IMR-90 (cell line): ENCODE measurements around the gene CNOT6. TPM values are rescaled to one million over a fixed set of nuclear protein-coding genes. Genes with fewer than 3 reads are reported as not detected.

Experiments
- ATAC-seq: fragments of 200-7000 bp; cut with Tn5 transposase; 2 replicates; pipeline ENCODE4 v1.9.1; 2020; ENCODE audit warnings: low read depth, mild to moderate bottlenecking, moderate library complexity
- BruUV-seq: library from RNA; stranded (reverse); fragments of 400-500 nt; replicated peaks from 2 replicates; lab custom pipeline; 2021; lab: Mats Ljungman, UMichigan
- CTCF ChIA-PET: fragments of 300-600 bp; formaldehyde crosslinking; extraction: SDS; loops from one replicate; lab custom pipeline; 2021; ENCODE audit warnings: antibody characterized with exemption; lab: Yijun Ruan, JAX
- POLR2A ChIA-PET: fragments of 300-600 bp; sonication (Branson Sonifier 250); formaldehyde crosslinking; loops from one replicate; lab custom pipeline; 2022; ENCODE audit warnings: antibody characterized with exemption; ENCODE audit not compliant: unreplicated experiment; lab: Charles Lee
- DNase-seq: peaks from one replicate; pipeline ENCODE4 v3.0.0; 2013
- H2AFZ ChIP-seq: replicated peaks from 2 replicates; pipeline ENCODE3; 2013; ENCODE audit warnings: low read length, mild to moderate bottlenecking; ENCODE audit not compliant: poor library complexity
- H2AK5ac ChIP-seq: 2 replicates; pipeline ENCODE4 v1.6.1; 2013; ENCODE audit warnings: low read depth, low read length, inconsistent platforms
- H2AK9ac ChIP-seq: replicated peaks from 2 replicates; pipeline ENCODE3; 2013; ENCODE audit warnings: mild to moderate bottlenecking, low read depth, low read length, moderate library complexity; ENCODE audit not compliant: poor library complexity
- H2BK120ac ChIP-seq: 2 replicates; pipeline ENCODE4 v1.6.1; 2013; ENCODE audit warnings: low read depth, low read length, inconsistent platforms
- H2BK15ac ChIP-seq: 3 replicates; pipeline ENCODE4 v1.6.1; 2013; ENCODE audit warnings: low read depth, low read length, inconsistent platforms
- H2BK20ac ChIP-seq: 2 replicates; pipeline ENCODE4 v1.6.1; 2013; ENCODE audit warnings: low read depth, mild to moderate bottlenecking, inconsistent platforms, low read length, moderate library complexity
- H2BK5ac ChIP-seq: 2 replicates; pipeline ENCODE4 v1.6.1; 2013; ENCODE audit warnings: mild to moderate bottlenecking, low read depth, low read length, inconsistent platforms; ENCODE audit not compliant: poor library complexity, severe bottlenecking
- H3K14ac ChIP-seq: replicated peaks from 2 replicates; pipeline ENCODE4 v1.6.1; 2013; ENCODE audit warnings: low read depth, low read length, inconsistent platforms
- H3K18ac ChIP-seq: 2 replicates; pipeline ENCODE4 v1.6.1; 2013; ENCODE audit warnings: low read depth, low read length, control low read depth
- H3K23ac ChIP-seq: 2 replicates; pipeline ENCODE4 v1.6.1; 2013; ENCODE audit warnings: low read depth, low read length, inconsistent platforms
- H3K27ac ChIP-seq: 2 replicates; pipeline ENCODE4 v1.5.1; 2013; ENCODE audit warnings: mild to moderate bottlenecking, control low read depth, low read length; ENCODE audit not compliant: insufficient read depth
- H3K27me3 ChIP-seq: 2 replicates; pipeline ENCODE4 v1.6.1; 2013; ENCODE audit warnings: low read length; ENCODE audit not compliant: control insufficient read depth, insufficient read depth
- H3K36me3 ChIP-seq: 2 replicates; pipeline ENCODE4 v1.6.1; 2013; ENCODE audit warnings: low read length, mixed read lengths; ENCODE audit not compliant: control insufficient read depth, insufficient read depth
- H3K4ac ChIP-seq: 2 replicates; pipeline ENCODE4 v1.6.1; 2013; ENCODE audit warnings: low read depth, low read length, inconsistent platforms
- H3K4me1 ChIP-seq: 2 replicates; pipeline ENCODE4 v1.6.1; 2013; ENCODE audit warnings: low read length, mixed read lengths; ENCODE audit not compliant: control insufficient read depth, insufficient read depth
- H3K4me2 ChIP-seq: 2 replicates; pipeline ENCODE4 v1.6.1; 2013; ENCODE audit warnings: low read depth, mild to moderate bottlenecking, control low read depth, low read length, moderate library complexity
- H3K4me3 ChIP-seq: 2 replicates; pipeline ENCODE4 v1.5.1; 2013; ENCODE audit warnings: low read depth, mild to moderate bottlenecking, control low read depth, low read length, moderate library complexity; ENCODE audit not compliant: insufficient read depth
- H3K56ac ChIP-seq: 2 replicates; pipeline ENCODE4 v1.6.1; 2013; ENCODE audit warnings: low read length, inconsistent platforms; ENCODE audit not compliant: insufficient read depth; ENCODE audit errors: extremely low read depth
- H3K79me1 ChIP-seq, 2 experiments: 2 replicates each; pipeline ENCODE4 v1.6.1; 2013; ENCODE audit warnings: low read length in 2 of 2, inconsistent platforms in 1 of 2, low read depth in 1 of 2
- H3K9ac ChIP-seq: 2 replicates; pipeline ENCODE4 v1.6.1; 2013; ENCODE audit warnings: low read depth, low read length, control low read depth
- H3K9me1 ChIP-seq: 2 replicates; pipeline ENCODE4 v1.6.1; 2013; ENCODE audit warnings: low read length, inconsistent platforms; ENCODE audit not compliant: insufficient read depth
- H3K9me3 ChIP-seq: 2 replicates; pipeline ENCODE4 v1.6.1; 2013; ENCODE audit warnings: low read length; ENCODE audit not compliant: control insufficient read depth, insufficient read depth
- H4K20me1 ChIP-seq: 2 replicates; pipeline ENCODE4 v1.6.1; 2013; ENCODE audit warnings: low read length, inconsistent platforms; ENCODE audit not compliant: insufficient read depth
- H4K5ac ChIP-seq: 2 replicates; pipeline ENCODE4 v1.6.1; 2013; ENCODE audit warnings: mild to moderate bottlenecking, low read depth, low read length, control low read depth
- H4K8ac ChIP-seq, 2 experiments: 2 replicates each; pipeline ENCODE4 v1.6.1; 2013; ENCODE audit warnings: low read depth in 2 of 2, low read length in 2 of 2, control low read depth in 1 of 2, inconsistent platforms in 1 of 2
- H4K91ac ChIP-seq: 2 replicates; pipeline ENCODE4 v1.6.1; 2013; ENCODE audit warnings: low read depth, low read length, inconsistent platforms; ENCODE audit not compliant: insufficient read depth
- BHLHE40 ChIP-seq: fragments of 150-350 bp; IDR thresholded peaks from 2 replicates; pipeline ENCODE4 v1.6.1; 2016; ENCODE audit warnings: mild to moderate bottlenecking, low read depth, low read length
- CEBPB ChIP-seq: IDR thresholded peaks from 2 replicates; pipeline ENCODE4 v1.6.1; 2012; ENCODE audit warnings: low read depth, low read length, improper control_type of control experiment
- CHD1 ChIP-seq: IDR thresholded peaks from 2 replicates; pipeline ENCODE4 v1.6.1; 2012; ENCODE audit warnings: low read depth, low read length, improper control_type of control experiment
- MAFK ChIP-seq: IDR thresholded peaks from 2 replicates; pipeline ENCODE4 v1.6.1; 2012; ENCODE audit warnings: low read depth, low read length, improper control_type of control experiment
- MAZ ChIP-seq: IDR thresholded peaks from 2 replicates; pipeline ENCODE4 v1.6.1; 2012; ENCODE audit warnings: low read depth, mild to moderate bottlenecking, low read length, improper control_type of control experiment, moderate library complexity, borderline replicate concordance
- MXI1 ChIP-seq: IDR thresholded peaks from 2 replicates; pipeline ENCODE4 v1.6.1; 2012; ENCODE audit warnings: low read depth, mild to moderate bottlenecking, low read length, moderate library complexity, borderline replicate concordance
- NFE2L2 ChIP-seq: fragments of 150-350 bp; IDR thresholded peaks from 2 replicates; pipeline ENCODE4 v1.6.1; 2016; ENCODE audit warnings: low read depth, mild to moderate bottlenecking, low read length
- POLR2A ChIP-seq: IDR thresholded peaks from 2 replicates; pipeline ENCODE4 v1.6.1; 2012; ENCODE audit warnings: mild to moderate bottlenecking, low read depth, low read length
- RAD21 ChIP-seq: IDR thresholded peaks from 2 replicates; pipeline ENCODE4 v1.6.1; 2012; ENCODE audit warnings: low read length, improper control_type of control experiment
- RFX5 ChIP-seq: IDR thresholded peaks from 2 replicates; pipeline ENCODE4 v1.8.0; 2012; ENCODE audit warnings: low read depth, mild to moderate bottlenecking, low read length, moderate library complexity
- SMC3 ChIP-seq: fragments of 150-350 bp; IDR thresholded peaks from 2 replicates; pipeline ENCODE4 v1.6.1; 2016; ENCODE audit warnings: low read depth, mild to moderate bottlenecking, antibody characterized with exemption, low read length, moderate library complexity
- WGBS, 2 experiments: methylation state at CpG; one replicate each; pipeline versions ENCODE4 v1.1.5 to v1.1.7; 2013; ENCODE audit warnings: missing lambda C conversion rate in 2 of 2; ENCODE audit not compliant: insufficient read length in 1 of 2; ENCODE audit errors: extremely low coverage in 2 of 2; 5-methylcytosine and 5-hydroxymethylcytosine counted together
- dilution Hi-C: fragments of 300-500 bp; cut with HindIII; formaldehyde crosslinking; loops from one replicate; pipeline ENCODE4 v1.14.3; 2018; ENCODE audit warnings: low sequenced_read_pairs; ENCODE audit not compliant: unreplicated experiment
- in situ Hi-C: fragments of 300-500 bp; cut with MboI; formaldehyde crosslinking; loops from 3 replicates; pipeline ENCODE4 v1.14.3; 2019; ENCODE audit warnings: low sequenced_read_pairs, inconsistent platforms, mixed read lengths
- intact Hi-C: fragments of 100-400 bp; cut with micrococcal nuclease; formaldehyde crosslinking; loops from 2 replicates; pipeline ENCODE4 v1.10.0; 2022
- polyA plus RNA-seq, 3 experiments: library from polyadenylated mRNA; depleted of rRNA; stranded (reverse); fragments of >200 nt; gene quantifications; 2 replicates each; pipeline ENCODE4 v1.2.3, GENCODE V29; 2012; ENCODE audit warnings: low replicate concordance in 1 of 3
- total RNA-seq: library from RNA; depleted of rRNA; stranded (reverse); fragments of >200 nt; gene quantifications from 2 replicates; pipeline ENCODE4 v1.2.3, GENCODE V29; 2012
- TF ChIP-seq, protein P1 (sequence below): conservative IDR thresholded peaks from 2 replicates; pipeline ENCODE4 v1.5.1; 2012; ENCODE audit warnings: mild to moderate bottlenecking, low read depth, low read length, improper control_type of control experiment
- TF ChIP-seq, protein P2 (sequence below): fragments of 150-350 bp; IDR thresholded peaks from 2 replicates; pipeline ENCODE4 v1.6.1; 2016; ENCODE audit warnings: low read depth, mild to moderate bottlenecking, low read length, moderate library complexity, borderline replicate concordance
- TF ChIP-seq, protein P3 (sequence below): fragments of 150-350 bp; IDR thresholded peaks from 2 replicates; pipeline ENCODE4 v1.6.1; 2017; ENCODE audit warnings: mild to moderate bottlenecking, antibody characterized with exemption, low read length, low read depth

Gene CNOT6
- total and polyA plus RNA-seq, 2 of the 4 experiments (the other 2 are of a cell fraction), result 9.7 to 10.8 TPM

DNA sequence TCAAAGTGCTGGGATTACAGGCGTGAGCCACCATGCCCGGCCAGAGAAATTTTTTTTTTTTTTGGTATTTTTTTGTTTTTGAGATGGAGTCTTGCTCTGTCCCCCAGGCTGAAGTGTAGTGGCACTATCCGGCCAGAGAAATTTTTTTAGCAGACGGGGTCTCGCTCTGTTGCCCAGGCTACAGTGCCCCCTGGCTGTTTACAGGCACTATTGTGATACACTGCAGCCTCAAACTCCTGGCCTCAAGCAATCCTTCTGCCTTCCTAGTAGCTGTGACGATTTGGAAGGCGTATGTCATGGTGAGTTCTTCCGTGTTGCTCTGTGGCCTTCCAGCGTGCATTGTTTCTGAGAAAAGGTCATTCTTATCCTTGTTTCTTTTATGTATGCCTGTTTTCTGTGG is 47.5 kb downstream of the CNOT6 start:
- Histone ChIP-seq H3K56ac (no peak overlapping the region), H3K9ac (no peak overlapping the region), H3K9me1 (peaks cover 3% of the 10 kb centered on the region; the same call in 1 of the 2 replicates), H3K23ac (no peak overlapping the region), H3K4ac (no peak overlapping the region), H3K14ac (no peak overlapping the region), H3K4me2 (no peak overlapping the region), H3K36me3 (peaks cover 5% of the 10 kb centered on the region; the same call in 1 of the 2 replicates), H2BK15ac (no peak overlapping the region), H3K27ac (no peak overlapping the region), H4K8ac (no peak overlapping the region), H3K4me3 (no peak overlapping the region), H4K91ac (no peak overlapping the region), H3K79me1 (peaks cover 25 to 28% of the 10 kb centered on the region in 2 experiments), H3K18ac (no peak overlapping the region), H2BK120ac (no peak overlapping the region), H3K4me1 (no peaks in the 10 kb centered on the region), H3K27me3 (no peaks in the 10 kb centered on the region), H2BK5ac (no peak overlapping the region), H2AK9ac (no peak overlapping the region), H2AFZ (no peak overlapping the region), H3K9me3 (no peaks in the 10 kb centered on the region), H4K5ac (no peak overlapping the region), H2AK5ac (no peak overlapping the region), H4K20me1 (0 out of 2 replicates have a peak, but pooled peaks cover 6% of the 10 kb centered on the region), H2BK20ac (no peak overlapping the region)
- no CpG with 5 or more reads among the region's 9 CpGs for WGBS, 2 experiments
- no TSS peak for BruUV-seq
- no peak for ATAC-seq
- ChIA-PET POLR2A (no interaction called here), CTCF (interaction anchor here (0.6 kb wide), 2 partner anchors 61 to 272 kb away, joined by 3 to 6 read pairs; no protein-coding TSS in a partner anchor)
- TF ChIP-seq, protein P1, sequence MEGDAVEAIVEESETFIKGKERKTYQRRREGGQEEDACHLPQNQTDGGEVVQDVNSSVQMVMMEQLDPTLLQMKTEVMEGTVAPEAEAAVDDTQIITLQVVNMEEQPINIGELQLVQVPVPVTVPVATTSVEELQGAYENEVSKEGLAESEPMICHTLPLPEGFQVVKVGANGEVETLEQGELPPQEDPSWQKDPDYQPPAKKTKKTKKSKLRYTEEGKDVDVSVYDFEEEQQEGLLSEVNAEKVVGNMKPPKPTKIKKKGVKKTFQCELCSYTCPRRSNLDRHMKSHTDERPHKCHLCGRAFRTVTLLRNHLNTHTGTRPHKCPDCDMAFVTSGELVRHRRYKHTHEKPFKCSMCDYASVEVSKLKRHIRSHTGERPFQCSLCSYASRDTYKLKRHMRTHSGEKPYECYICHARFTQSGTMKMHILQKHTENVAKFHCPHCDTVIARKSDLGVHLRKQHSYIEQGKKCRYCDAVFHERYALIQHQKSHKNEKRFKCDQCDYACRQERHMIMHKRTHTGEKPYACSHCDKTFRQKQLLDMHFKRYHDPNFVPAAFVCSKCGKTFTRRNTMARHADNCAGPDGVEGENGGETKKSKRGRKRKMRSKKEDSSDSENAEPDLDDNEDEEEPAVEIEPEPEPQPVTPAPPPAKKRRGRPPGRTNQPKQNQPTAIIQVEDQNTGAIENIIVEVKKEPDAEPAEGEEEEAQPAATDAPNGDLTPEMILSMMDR, result no peak
- TF ChIP-seq SMC3, result no peak
- no peak for TF ChIP-seq MAFK
- no peak for TF ChIP-seq MAZ
- TF ChIP-seq MXI1, result no peak
- TF ChIP-seq CHD1, result no peak
- TF ChIP-seq, protein P2, sequence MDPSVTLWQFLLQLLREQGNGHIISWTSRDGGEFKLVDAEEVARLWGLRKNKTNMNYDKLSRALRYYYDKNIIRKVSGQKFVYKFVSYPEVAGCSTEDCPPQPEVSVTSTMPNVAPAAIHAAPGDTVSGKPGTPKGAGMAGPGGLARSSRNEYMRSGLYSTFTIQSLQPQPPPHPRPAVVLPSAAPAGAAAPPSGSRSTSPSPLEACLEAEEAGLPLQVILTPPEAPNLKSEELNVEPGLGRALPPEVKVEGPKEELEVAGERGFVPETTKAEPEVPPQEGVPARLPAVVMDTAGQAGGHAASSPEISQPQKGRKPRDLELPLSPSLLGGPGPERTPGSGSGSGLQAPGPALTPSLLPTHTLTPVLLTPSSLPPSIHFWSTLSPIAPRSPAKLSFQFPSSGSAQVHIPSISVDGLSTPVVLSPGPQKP, result no peak
- TF ChIP-seq, protein P3, sequence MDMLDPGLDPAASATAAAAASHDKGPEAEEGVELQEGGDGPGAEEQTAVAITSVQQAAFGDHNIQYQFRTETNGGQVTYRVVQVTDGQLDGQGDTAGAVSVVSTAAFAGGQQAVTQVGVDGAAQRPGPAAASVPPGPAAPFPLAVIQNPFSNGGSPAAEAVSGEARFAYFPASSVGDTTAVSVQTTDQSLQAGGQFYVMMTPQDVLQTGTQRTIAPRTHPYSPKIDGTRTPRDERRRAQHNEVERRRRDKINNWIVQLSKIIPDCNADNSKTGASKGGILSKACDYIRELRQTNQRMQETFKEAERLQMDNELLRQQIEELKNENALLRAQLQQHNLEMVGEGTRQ, result no peak
- TF ChIP-seq POLR2A, result no peak
- TF ChIP-seq RFX5, result no peak
- TF ChIP-seq NFE2L2, result no peak
- no peak for TF ChIP-seq CEBPB
- TF ChIP-seq RAD21, result no peak
- no peak for TF ChIP-seq BHLHE40
- DNase-seq, result no peak
- in situ Hi-C loops (no loop called here), dilution Hi-C loops (no loop called here), intact Hi-C loops (no loop called here)
